Upper lobe of right lung (tissue), 1 donor: ENCODE measurements around the gene SHPK. TPM values are rescaled to one million over a fixed set of nuclear protein-coding genes. Genes with fewer than 3 reads are reported as not detected.

Source experiments
- ATAC-seq: fragments of 200-7000 bp; cut with Tn5 transposase; one replicate; pipeline ENCODE4 v1.9.1; 2020; ENCODE audit warnings: mild to moderate bottlenecking, moderate library complexity
- DNase-seq: peaks from one replicate; pipeline ENCODE4 v3.0.0-alpha.2; 2020
- H3K27ac ChIP-seq: fragments of 200-600 bp; one replicate; pipeline ENCODE4 v1.8.0; 2022
- H3K27me3 ChIP-seq: fragments of 200-600 bp; one replicate; pipeline ENCODE4 v1.8.0; 2022; ENCODE audit warnings: mild to moderate bottlenecking
- H3K36me3 ChIP-seq: fragments of 200-600 bp; one replicate; pipeline ENCODE4 v1.8.0; 2022
- H3K4me1 ChIP-seq: fragments of 200-600 bp; one replicate; pipeline ENCODE4 v1.8.0; 2022
- H3K4me3 ChIP-seq: fragments of 200-600 bp; one replicate; pipeline ENCODE4 v1.8.0; 2022; ENCODE audit warnings: mild to moderate bottlenecking
- H3K9me3 ChIP-seq: fragments of 200-600 bp; one replicate; pipeline ENCODE4 v1.8.0; 2022
- CTCF ChIP-seq: fragments of 200-600 bp; IDR thresholded peaks from one replicate; pipeline ENCODE4 v1.8.0; 2022; ENCODE audit warnings: antibody characterized with exemption
- intact Hi-C: fragments of 100-400 bp; cut with DNase I; formaldehyde crosslinking; loops from one replicate; pipeline ENCODE4 v1.11.0; 2022
- total RNA-seq: library from RNA; stranded (reverse); fragmentation: NEBNext Ultra II Directional; extraction: Animal tissue kit (Norgen Biotek cat#: 25700); gene quantifications from one replicate; pipeline ENCODE4 v1.2.1, GENCODE V29; 2021
- donor health status: DM: no; HTN: yes; CAD: no; lungs with severe emphysema.

The SHPK gene
- total RNA-seq, 1 donor from 2014 or later, result 10.4 TPM

- Histone ChIP-seq H3K9me3 (no peaks in the 10 kb centered on the region), H3K4me3 (no peak overlapping the region), H3K27me3 (no peaks in the 10 kb centered on the region), H3K27ac (no peak overlapping the region), H3K4me1 (peaks cover 13% of the 10 kb centered on the region), H3K36me3 (peaks cover 7% of the 10 kb centered on the region)
- intact Hi-C loops, result no loop called here
- no peak for TF ChIP-seq CTCF
- no peak for DNase-seq
- ATAC-seq, result no peak
Observed at GRCh38 chr17:3672571-3672970, 36.5 kb upstream of the SHPK start.

GRCh38 chr17:3669548-3669947, 33.5 kb upstream of the SHPK start:
- ATAC-seq (no peak), DNase-seq (no peak)
- intact Hi-C loops, result no loop called here
- Histone ChIP-seq H3K36me3 (peaks cover 12% of the 10 kb centered on the region), H3K9me3 (no peaks in the 10 kb centered on the region), H3K4me3 (peak overlapping the region; percentile 88), H3K27me3 (no peaks in the 10 kb centered on the region), H3K4me1 (peaks cover 29% of the 10 kb centered on the region), H3K27ac (no peak overlapping the region)
- TF ChIP-seq CTCF, result no peak

- Histone ChIP-seq H3K27ac (peak overlapping the region; percentile 95), H3K4me3 (peak overlapping the region; percentile 88), H3K36me3 (peaks cover 17% of the 10 kb centered on the region), H3K9me3 (no peaks in the 10 kb centered on the region), H3K27me3 (no peaks in the 10 kb centered on the region), H3K4me1 (peaks cover 29% of the 10 kb centered on the region)
- no peak for TF ChIP-seq CTCF
- intact Hi-C loops, result no loop called here
- ATAC-seq (no peak), DNase-seq (no peak)
Observed at GRCh38 chr17:3669085-3669347, 33.0 kb upstream of the SHPK start.

GRCh38 chr17:3668279-3669084, 32.4 kb upstream of the SHPK start, which contains the start of the genes EMC6 and TAX1BP3:
Gene EMC6 (plus strand): TSS chr17:3668812. CDS start chr17:3669147, 335 bp downstream.
Gene TAX1BP3 (minus strand): TSS chr17:3668578. CDS start chr17:3668526, 52 bp downstream.
- no peaks in the 10 kb centered on the region for H3K9me3 ChIP-seq
- peak; percentile 94 for ATAC-seq
- H3K27me3 ChIP-seq, result no peaks in the 10 kb centered on the region
- peaks cover 29% of the 10 kb centered on the region for H3K4me1 ChIP-seq
- peaks cover 22% of the 10 kb centered on the region for H3K36me3 ChIP-seq
- DNase-seq, result peak; percentile 100
- H3K27ac ChIP-seq, result peak within 1 kb of the TSS; percentile 95
- intact Hi-C loops, result no loop called here
- peak within 1 kb of the TSS; percentile 88 for H3K4me3 ChIP-seq
- TF ChIP-seq CTCF, result no peak

- TF ChIP-seq CTCF, result no peak
- Histone ChIP-seq H3K9me3 (no peaks in the 10 kb centered on the region), H3K27me3 (no peaks in the 10 kb centered on the region), H3K4me3 (peak overlapping the region; percentile 88), H3K36me3 (peaks cover 29% of the 10 kb centered on the region), H3K27ac (peak overlapping the region; percentile 95), H3K4me1 (peaks cover 29% of the 10 kb centered on the region)
- ATAC-seq (peak; percentile 85), DNase-seq (peak; percentile 95)
- intact Hi-C loops, result no loop called here
Observed at GRCh38 chr17:3667366-3668278, 31.6 kb upstream of the SHPK start.
